ENCODE data around the gene EPGN. TPM values are rescaled to one million over a fixed set of nuclear protein-coding genes. Genes with fewer than 3 reads are reported as not detected.

Gene EPGN
- total and polyA plus RNA-seq, 2 of the 13 experiments (the other 11 are each of a cell fraction or from before 2014, with no cell fraction given) = not detected

DNA sequence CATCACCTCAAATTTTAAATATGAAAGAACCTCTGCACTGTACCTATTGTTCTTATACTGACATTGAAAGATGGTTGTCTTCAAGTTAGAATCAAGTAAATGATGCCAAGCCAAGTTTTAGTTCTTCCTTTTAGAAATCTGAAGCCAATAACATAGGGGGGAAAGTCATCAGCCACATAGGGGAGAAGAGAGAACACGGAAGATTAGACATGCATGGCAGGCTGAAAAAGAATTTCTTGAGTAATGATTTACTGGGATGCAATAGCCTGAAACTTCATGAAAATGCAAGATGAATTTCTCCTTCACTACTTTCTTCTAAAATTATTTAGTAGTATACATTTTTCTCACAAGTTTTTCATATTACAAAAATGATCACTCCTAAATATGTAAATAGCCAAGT, 13.6 kb upstream of the EPGN start:
- TF ChIP-seq ARNT (IDR thresholded peaks at IDR 0.05) (no peak), ZNF225 (CRISPR knock-in tag; IDR thresholded peaks at IDR 0.05) (no peak), BRF2 (CRISPR knock-in tag; IDR thresholded peaks at IDR 0.05) (no peak), ZNF607 (CRISPR knock-in tag; IDR thresholded peaks at IDR 0.05; ENCODE audit: borderline replicate concordance) (no peak), PTBP1 (IDR thresholded peaks at IDR 0.05; ENCODE audit: low read depth, low read length, poor library complexity, severe bottlenecking) (no peak), NFE2 (CRISPR knock-in tag; IDR thresholded peaks at IDR 0.05) (no peak)
- TF ChIP-seq, protein P1, sequence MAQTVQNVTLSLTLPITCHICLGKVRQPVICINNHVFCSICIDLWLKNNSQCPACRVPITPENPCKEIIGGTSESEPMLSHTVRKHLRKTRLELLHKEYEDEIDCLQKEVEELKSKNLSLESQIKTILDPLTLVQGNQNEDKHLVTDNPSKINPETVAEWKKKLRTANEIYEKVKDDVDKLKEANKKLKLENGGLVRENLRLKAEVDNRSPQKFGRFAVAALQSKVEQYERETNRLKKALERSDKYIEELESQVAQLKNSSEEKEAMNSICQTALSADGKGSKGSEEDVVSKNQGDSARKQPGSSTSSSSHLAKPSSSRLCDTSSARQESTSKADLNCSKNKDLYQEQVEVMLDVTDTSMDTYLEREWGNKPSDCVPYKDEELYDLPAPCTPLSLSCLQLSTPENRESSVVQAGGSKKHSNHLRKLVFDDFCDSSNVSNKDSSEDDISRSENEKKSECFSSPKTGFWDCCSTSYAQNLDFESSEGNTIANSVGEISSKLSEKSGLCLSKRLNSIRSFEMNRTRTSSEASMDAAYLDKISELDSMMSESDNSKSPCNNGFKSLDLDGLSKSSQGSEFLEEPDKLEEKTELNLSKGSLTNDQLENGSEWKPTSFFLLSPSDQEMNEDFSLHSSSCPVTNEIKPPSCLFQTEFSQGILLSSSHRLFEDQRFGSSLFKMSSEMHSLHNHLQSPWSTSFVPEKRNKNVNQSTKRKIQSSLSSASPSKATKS (CRISPR knock-in tag; IDR thresholded peaks at IDR 0.05) = no peak
- TF ChIP-seq, protein P2, sequence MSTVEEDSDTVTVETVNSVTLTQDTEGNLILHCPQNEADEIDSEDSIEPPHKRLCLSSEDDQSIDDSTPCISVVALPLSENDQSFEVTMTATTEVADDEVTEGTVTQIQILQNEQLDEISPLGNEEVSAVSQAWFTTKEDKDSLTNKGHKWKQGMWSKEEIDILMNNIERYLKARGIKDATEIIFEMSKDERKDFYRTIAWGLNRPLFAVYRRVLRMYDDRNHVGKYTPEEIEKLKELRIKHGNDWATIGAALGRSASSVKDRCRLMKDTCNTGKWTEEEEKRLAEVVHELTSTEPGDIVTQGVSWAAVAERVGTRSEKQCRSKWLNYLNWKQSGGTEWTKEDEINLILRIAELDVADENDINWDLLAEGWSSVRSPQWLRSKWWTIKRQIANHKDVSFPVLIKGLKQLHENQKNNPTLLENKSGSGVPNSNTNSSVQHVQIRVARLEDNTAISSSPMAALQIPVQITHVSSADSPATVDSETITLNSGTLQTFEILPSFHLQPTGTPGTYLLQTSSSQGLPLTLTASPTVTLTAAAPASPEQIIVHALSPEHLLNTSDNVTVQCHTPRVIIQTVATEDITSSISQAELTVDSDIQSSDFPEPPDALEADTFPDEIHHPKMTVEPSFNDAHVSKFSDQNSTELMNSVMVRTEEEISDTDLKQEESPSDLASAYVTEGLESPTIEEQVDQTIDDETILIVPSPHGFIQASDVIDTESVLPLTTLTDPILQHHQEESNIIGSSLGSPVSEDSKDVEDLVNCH (CRISPR knock-in tag; IDR thresholded peaks at IDR 0.05) = no peak
- TF ChIP-seq, protein P3, sequence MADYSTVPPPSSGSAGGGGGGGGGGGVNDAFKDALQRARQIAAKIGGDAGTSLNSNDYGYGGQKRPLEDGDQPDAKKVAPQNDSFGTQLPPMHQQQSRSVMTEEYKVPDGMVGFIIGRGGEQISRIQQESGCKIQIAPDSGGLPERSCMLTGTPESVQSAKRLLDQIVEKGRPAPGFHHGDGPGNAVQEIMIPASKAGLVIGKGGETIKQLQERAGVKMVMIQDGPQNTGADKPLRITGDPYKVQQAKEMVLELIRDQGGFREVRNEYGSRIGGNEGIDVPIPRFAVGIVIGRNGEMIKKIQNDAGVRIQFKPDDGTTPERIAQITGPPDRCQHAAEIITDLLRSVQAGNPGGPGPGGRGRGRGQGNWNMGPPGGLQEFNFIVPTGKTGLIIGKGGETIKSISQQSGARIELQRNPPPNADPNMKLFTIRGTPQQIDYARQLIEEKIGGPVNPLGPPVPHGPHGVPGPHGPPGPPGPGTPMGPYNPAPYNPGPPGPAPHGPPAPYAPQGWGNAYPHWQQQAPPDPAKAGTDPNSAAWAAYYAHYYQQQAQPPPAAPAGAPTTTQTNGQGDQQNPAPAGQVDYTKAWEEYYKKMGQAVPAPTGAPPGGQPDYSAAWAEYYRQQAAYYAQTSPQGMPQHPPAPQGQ (CRISPR knock-in tag; IDR thresholded peaks at IDR 0.05; ENCODE audit: borderline replicate concordance) = no peak
- Histone ChIP-seq H2AFZ (ENCODE audit: low read length) (no peak overlapping the region), H3K27ac (ENCODE audit: extremely low read length, insufficient read depth, low read length) (no peak overlapping the region), H3K9ac (ENCODE audit: insufficient read depth, low read depth, low read length) (no peak overlapping the region), H3K36me3 (replicated peaks in 1 of 2; ENCODE audit: control insufficient read depth in 1 of 2, insufficient read depth in 2 of 2, low read length in 2 of 2) (no peaks in the 10 kb centered on the region), H3K4me3 (replicated peaks in 1 of 3; ENCODE audit: insufficient read depth in 1 of 3, low read depth in 2 of 3, low read length in 3 of 3) (no peak overlapping the region), H4K20me1 (ENCODE audit: insufficient read depth, low read length) (no peaks in the 10 kb centered on the region), H3K79me2 (ENCODE audit: insufficient read depth, low read length) (no peaks in the 10 kb centered on the region), H3K4me2 (ENCODE audit: low read depth, low read length) (no peak overlapping the region), H3K9me3 (ENCODE audit: low read length) (no peaks in the 10 kb centered on the region), H3K4me1 (ENCODE audit: insufficient read depth, low read length) (no peaks in the 10 kb centered on the region), H3K27me3 (ENCODE audit: control insufficient read depth in 1 of 2, insufficient read depth in 2 of 2, low read length in 2 of 2) (no peaks in the 10 kb centered on the region)
- DNase-seq (ENCODE audit: low spot score) (no peak), FAIRE-seq (no peak), ATAC-seq (no peak)
- CTCF ChIA-PET (ENCODE audit: low intra/inter-chr PET ratio, low total read pairs) = no interaction called here
- BruUV-seq (replicated peaks) = no TSS peak
- POLR2A ChIA-PET = no interaction called here
- intact Hi-C loops (cut with micrococcal nuclease; ENCODE audit: unreplicated experiment) (no loop called here), in situ Hi-C loops (cut with HindIII; ENCODE audit: extremely low pct_ligation_motif_present, low pct_unique_long_range_greater_than_20kb) (no loop called here)
- 52% methylated on average over 1 of the region's 1 CpG for WGBS (ENCODE audit: low lambda C conversion rate)
